GM23248 (cell line): ENCODE results near the gene PLA2R1.

ENCODE experiments used
- EZH2 ChIP-seq: fragments of 200-600 bp; sonication (generic); IDR thresholded peaks from 2 replicates; pipeline ENCODE4 v1.6.1; 2018; ENCODE audit warnings: antibody characterized with exemption, mild to moderate bottlenecking; ENCODE audit not compliant: insufficient read depth, poor library complexity, severe bottlenecking
- EZH2phosphoT487 ChIP-seq: fragments of 200-600 bp; sonication (generic); IDR thresholded peaks from 2 replicates; pipeline ENCODE4 v1.6.1; 2018; ENCODE audit warnings: antibody characterized with exemption, moderate library complexity, mild to moderate bottlenecking, low read depth; ENCODE audit not compliant: insufficient read depth

DNA sequence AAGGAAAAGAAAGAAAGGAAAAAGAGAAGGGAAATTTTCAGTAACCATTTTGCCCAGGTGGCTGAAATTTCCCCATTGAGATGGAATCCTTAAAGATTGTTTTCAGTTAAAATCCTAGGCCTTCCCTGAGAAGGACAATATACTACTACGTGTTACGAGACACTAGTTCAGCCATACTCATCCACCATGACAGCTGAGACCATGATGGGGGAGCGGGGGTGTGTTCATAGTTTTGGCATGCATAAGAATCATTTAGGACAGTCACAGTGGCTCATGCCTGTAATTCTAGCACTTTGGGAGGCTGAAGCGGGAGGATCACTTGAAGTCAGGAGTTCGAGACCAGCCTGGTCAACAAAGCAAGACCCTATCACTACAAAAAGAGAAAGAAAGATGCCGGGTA lies 28.0 kb downstream of the PLA2R1 start:
- no peak for TF ChIP-seq EZH2
- TF ChIP-seq EZH2phosphoT487, result no peak
